Stomach (tissue), 4 donors: ENCODE results near the gene ANKRD11.

Experiments
- POLR2A ChIP-seq, 4 donors: fragments of 450-650 bp; IDR thresholded peaks; one replicate each; pipeline ENCODE4 v1.6.1; 2016; ENCODE audit warnings: antibody characterized with exemption in 4 of 4, control low read depth in 2 of 4, mild to moderate bottlenecking in 1 of 4, moderate library complexity in 1 of 4
- POLR2AphosphoS5 ChIP-seq, 3 donors: sonication (generic); formaldehyde crosslinking; IDR thresholded peaks; one replicate each; pipeline ENCODE4 v1.6.1; 2016; ENCODE audit warnings: antibody characterized with exemption in 3 of 3

DNA sequence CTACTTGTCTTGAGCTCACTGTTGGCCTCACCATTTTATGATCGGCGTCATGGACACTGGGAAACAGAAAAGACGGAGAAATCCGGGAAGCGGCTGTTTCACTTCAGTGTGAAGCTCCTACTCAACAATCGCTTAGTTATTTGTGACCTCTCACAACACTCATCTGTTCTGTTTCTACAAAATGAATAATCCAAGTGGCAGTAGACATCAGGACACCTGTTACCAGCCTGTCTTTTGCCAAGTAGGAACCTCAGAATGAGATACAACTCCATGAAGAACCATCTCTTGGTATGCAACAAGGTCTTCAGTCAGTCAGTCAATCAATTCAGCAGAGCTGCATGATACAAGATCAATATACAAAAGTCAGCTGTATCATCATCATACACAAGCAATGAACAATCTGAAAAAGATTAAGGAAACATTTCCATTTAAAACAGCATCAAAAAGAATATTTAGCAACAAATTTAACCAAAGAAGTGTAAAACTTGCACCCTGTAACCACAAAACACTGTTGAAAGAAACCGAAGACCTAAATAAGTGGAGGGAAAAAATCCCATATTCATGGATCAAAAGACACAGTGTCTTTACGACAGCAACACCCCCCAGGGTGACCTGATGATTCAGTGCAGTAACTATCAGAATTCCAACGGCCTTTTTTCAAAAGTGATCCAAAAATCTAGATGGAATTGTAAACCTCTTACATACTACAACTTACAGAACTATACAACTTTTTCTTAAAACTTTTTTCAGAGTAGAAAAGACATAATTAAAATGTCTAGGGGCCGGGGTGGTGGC, 63.4 kb downstream of the ANKRD11 start:
- no peak for TF ChIP-seq POLR2AphosphoS5 (IDR thresholded peaks at IDR 0.05)
- no peak for TF ChIP-seq POLR2A (IDR thresholded peaks at IDR 0.05)
